DMS153 treated with DMSO at 0.1 percent for 48 hours (cell line): Measurements from ENCODE around the gene CCDC24.

Experiments used
- DNase-seq: peaks from one replicate; lab custom pipeline; 2025; ENCODE audit not compliant: unreplicated experiment; lab: John Stamatoyannopoulos, UW

Gene CCDC24

GRCh38 chr1:43997295-43997999 lies 6.0 kb downstream of the CCDC24 start:
- peak; percentile 81 for DNase-seq

GRCh38 chr1:43998000-43998378 lies 6.6 kb downstream of the CCDC24 start:
- DNase-seq = no peak

- no peak for DNase-seq
These were observed 8.1 kb downstream of the CCDC24 start for GRCh38 chr1:43999455-43999854.

- DNase-seq = no peak
These were observed 8.8 kb downstream of the CCDC24 start for GRCh38 chr1:44000122-44000665.

GRCh38 chr1:44002165-44002564 lies 10.8 kb downstream of the CCDC24 start:
- DNase-seq = no peak

GRCh38 chr1:44002606-44003157 lies 11.3 kb downstream of the CCDC24 start:
- DNase-seq = no peak

GRCh38 chr1:44008259-44008658 lies 16.9 kb downstream of the CCDC24 start:
- no peak for DNase-seq

GRCh38 chr1:44010935-44011471 lies 19.6 kb downstream of the CCDC24 start:
- no peak for DNase-seq

- peak; percentile 23 for DNase-seq
These were observed 21.0 kb downstream of the CCDC24 start for GRCh38 chr1:44012404-44012803.

- no peak for DNase-seq
These were observed 21.7 kb downstream of the CCDC24 start for GRCh38 chr1:44012941-44013609.

GRCh38 chr1:44013949-44014348 lies 22.6 kb downstream of the CCDC24 start:
- no peak for DNase-seq

- DNase-seq = no peak
These were observed 23.1 kb downstream of the CCDC24 start for GRCh38 chr1:44014365-44015104.

GRCh38 chr1:44015206-44015605 lies 23.8 kb downstream of the CCDC24 start:
- DNase-seq = no peak

- no peak for DNase-seq
These were observed 24.9 kb downstream of the CCDC24 start for GRCh38 chr1:44016041-44016889.

GRCh38 chr1:44016890-44017400 lies 25.5 kb downstream of the CCDC24 start:
- no peak for DNase-seq

- DNase-seq = no peak
These were observed 28.1 kb downstream of the CCDC24 start for GRCh38 chr1:44019466-44019948.

- DNase-seq = no peak
These were observed 29.1 kb downstream of the CCDC24 start for GRCh38 chr1:44020464-44020863.

GRCh38 chr1:44021156-44021555 lies 29.8 kb downstream of the CCDC24 start:
- no peak for DNase-seq

- DNase-seq = no peak
These were observed 30.4 kb downstream of the CCDC24 start for GRCh38 chr1:44021581-44022321.
